ENCODE data around the gene SMCO1.
"Not testable (repeated sequence)": the region's sequence is repeated elsewhere in the genome, so short reads cannot be mapped to it uniquely, and the experiment has no call there.

SMCO1 gene

GRCh38 chr3:196513697-196514349 is 1.3 kb downstream of the SMCO1 start:
- DNase-seq: no peak
- TF ChIP-seq CTCF (IDR thresholded peaks at IDR 0.05; ENCODE audit: low read depth, low read length): no peak
- Histone ChIP-seq H3K4me3 (ENCODE audit: low read depth, low read length) (no peak overlapping the region), H3K36me3 (no peaks in the 10 kb centered on the region), H3K27ac (no peak overlapping the region), H3K27me3 (ENCODE audit: insufficient read depth, low read depth, severe bottlenecking) (no peaks in the 10 kb centered on the region), H3K9me3 (ENCODE audit: severe bottlenecking) (no peaks in the 10 kb centered on the region)

GRCh38 chr3:196511646-196512425 is 3.3 kb downstream of the SMCO1 start:
- not testable (repeated sequence) for DNase-seq; H3K27me3 ChIP-seq (ENCODE audit: insufficient read depth, low read depth, severe bottlenecking); H3K36me3 ChIP-seq; H3K4me3 ChIP-seq (ENCODE audit: low read depth, low read length); H3K9me3 ChIP-seq (ENCODE audit: severe bottlenecking); H3K27ac ChIP-seq

GRCh38 chr3:196511108-196511507 is 4.0 kb downstream of the SMCO1 start:
- not testable (repeated sequence) for H3K27me3 ChIP-seq (ENCODE audit: insufficient read depth, low read depth, severe bottlenecking); DNase-seq; H3K36me3 ChIP-seq; H3K9me3 ChIP-seq (ENCODE audit: severe bottlenecking); H3K4me3 ChIP-seq (ENCODE audit: low read depth, low read length); H3K27ac ChIP-seq

GRCh38 chr3:196506687-196507086 is 8.5 kb downstream of the SMCO1 start:
- no peak for TF ChIP-seq CTCF (IDR thresholded peaks at IDR 0.05; ENCODE audit: low read depth, low read length)
- no peak overlapping the region for H3K4me3 ChIP-seq (ENCODE audit: low read depth, low read length)
- no peaks in the 10 kb centered on the region for H3K9me3 ChIP-seq (ENCODE audit: severe bottlenecking)

GRCh38 chr3:196504556-196504955 is 10.6 kb downstream of the SMCO1 start:
- no peak for DNase-seq
- no peaks in the 10 kb centered on the region for H3K9me3 ChIP-seq (ENCODE audit: severe bottlenecking)
- H3K27me3 ChIP-seq (ENCODE audit: insufficient read depth, low read depth, severe bottlenecking): no peaks in the 10 kb centered on the region
- no peak for TF ChIP-seq CTCF (IDR thresholded peaks at IDR 0.05; ENCODE audit: low read depth, low read length)
- H3K27ac ChIP-seq: no peak overlapping the region
- no peak overlapping the region for H3K4me3 ChIP-seq (ENCODE audit: low read depth, low read length)
- peaks cover 3% of the 10 kb centered on the region; the same call in 1 of the 2 replicates for H3K36me3 ChIP-seq

More at GRCh38 chr3:196506687-196507086, 8.5 kb downstream of the SMCO1 start:
- H3K27me3 ChIP-seq (ENCODE audit: insufficient read depth, low read depth, severe bottlenecking): no peaks in the 10 kb centered on the region
- H3K27ac ChIP-seq: no peak overlapping the region
- no peaks in the 10 kb centered on the region for H3K36me3 ChIP-seq
- DNase-seq: no peak

- not testable (repeated sequence) for DNase-seq; H3K27me3 ChIP-seq (ENCODE audit: insufficient read depth, low read depth, severe bottlenecking); H3K36me3 ChIP-seq; H3K9me3 ChIP-seq (ENCODE audit: severe bottlenecking); H3K4me3 ChIP-seq (ENCODE audit: low read depth, low read length)
- H3K27ac ChIP-seq: peak overlapping the region; percentile 85
Observed at GRCh38 chr3:196504077-196504398, 11.1 kb downstream of the SMCO1 start.

GRCh38 chr3:196503196-196504076 is 11.7 kb downstream of the SMCO1 start, which contains the start of gene RNF168:
TSS of gene RNF168 (minus strand) at chr3:196503768. CDS start at chr3:196503173, 595 bp downstream.
- DNase-seq: peak; percentile 89
- H3K27me3 ChIP-seq (ENCODE audit: insufficient read depth, low read depth, severe bottlenecking): no peaks in the 10 kb centered on the region
- H3K27ac ChIP-seq: peak within 1 kb of the TSS; percentile 85
- no peak for TF ChIP-seq CTCF (IDR thresholded peaks at IDR 0.05; ENCODE audit: low read depth, low read length)
- H3K4me3 ChIP-seq (ENCODE audit: low read depth, low read length): peak within 1 kb of the TSS; percentile 90
- H3K36me3 ChIP-seq: peaks cover 3% of the 10 kb centered on the region; the same call in 1 of the 2 replicates
- no peaks in the 10 kb centered on the region for H3K9me3 ChIP-seq (ENCODE audit: severe bottlenecking)
